Suppressor macrophage (primary cell): Measurements from ENCODE around the gene SH2D4B.

Experiments used
- DNase-seq, 4 experiments: peaks; one replicate each; pipeline ENCODE4 v3.0.0-alpha.2; 2020 to 2022

Gene SH2D4B

GRCh38 chr10:80691441-80691840 is 153.7 kb downstream of the SH2D4B start:
- peak; percentile 35 to 75 (median 60) for DNase-seq

- DNase-seq = no peak
Observed at GRCh38 chr10:80693565-80693964, 155.9 kb downstream of the SH2D4B start.

DNA sequence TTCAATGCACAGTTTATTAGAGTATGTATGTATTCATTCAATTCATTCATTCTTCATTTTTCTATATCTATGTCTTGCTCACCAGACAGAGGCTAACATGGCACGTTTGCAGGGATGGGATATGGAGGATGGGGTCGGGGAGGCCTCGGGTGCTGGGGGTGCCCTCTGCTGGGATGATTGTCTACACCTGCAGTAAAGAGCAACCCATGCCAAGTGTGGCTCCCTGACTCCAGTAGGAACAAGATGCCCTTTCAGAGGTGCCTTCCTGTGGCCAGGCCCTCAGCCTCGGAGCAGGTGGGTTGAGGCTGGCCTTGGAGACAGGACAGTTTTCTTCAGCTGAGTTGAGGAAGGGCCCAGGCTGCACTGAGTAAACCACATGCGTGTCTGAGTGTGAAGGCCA is 157.2 kb downstream of the SH2D4B start:
- no peak for DNase-seq
